SU-DHL-6 (cell line): ENCODE measurements around the gene CNR1.

Source experiments
- CTCF ChIP-seq: fragments of 200-600 bp; sonication (generic); IDR thresholded peaks from one replicate; pipeline ENCODE4 v1.5.1; 2017; ENCODE audit warnings: antibody characterized with exemption, mild to moderate bottlenecking, low read length, moderate library complexity; ENCODE audit not compliant: insufficient read depth, poor library complexity, severe bottlenecking
- EZH2phosphoT487 ChIP-seq: fragments of 200-600 bp; sonication (generic), shearing (Covaris generic); conservative IDR thresholded peaks from 2 replicates; pipeline ENCODE4 v1.6.1; 2018; ENCODE audit warnings: mild to moderate bottlenecking, antibody characterized with exemption, low read length, moderate library complexity, mixed read lengths

GRCh38 chr6:88183471-88183870 lies 17.3 kb upstream of the CNR1 start:
- no peak for TF ChIP-seq CTCF
- no peak for TF ChIP-seq EZH2phosphoT487
